OCI-LY7 (cell line): Measurements from ENCODE around the gene CPSF3.

ENCODE experiments used
- CTCF ChIP-seq: fragments of 200-600 bp; sonication (generic); conservative IDR thresholded peaks from 2 replicates; pipeline ENCODE4 v1.5.1; 2014; ENCODE audit warnings: mild to moderate bottlenecking, antibody characterized with exemption, low read length, moderate library complexity, mixed read lengths
- EZH2phosphoT487 ChIP-seq: fragments of 200-600 bp; sonication (generic); IDR thresholded peaks from 2 replicates; pipeline ENCODE4 v1.6.1; 2018; ENCODE audit warnings: low read depth, borderline replicate concordance, mild to moderate bottlenecking, mixed run types, antibody characterized with exemption, low read length, moderate library complexity, mixed read lengths

- TF ChIP-seq CTCF (no peak), EZH2phosphoT487 (no peak)
These were observed 18.1 kb downstream of the CPSF3 start for GRCh38 chr2:9441556-9441955.
